OCI-LY3 (cell line): ENCODE results near the gene SVIP.

ENCODE experiments used
- CTCF ChIP-seq: fragments of 200-600, 300-600 bp; sonication (generic); IDR thresholded peaks from 2 replicates; pipeline ENCODE4 v1.5.1; 2014; ENCODE audit warnings: antibody characterized with exemption, low read length, low read depth
- EZH2phosphoT487 ChIP-seq: fragments of 200-600 bp; shearing (Covaris generic); IDR thresholded peaks from 2 replicates; pipeline ENCODE4 v1.6.1; 2018; ENCODE audit warnings: antibody characterized with exemption, mixed run types, low read depth

- TF ChIP-seq CTCF (peak; percentile 73), EZH2phosphoT487 (no peak)
These were observed at the start of gene SVIP for GRCh38 chr11:22829231-22830081.
